Iris pigment epithelial cell (primary cell): Measurements from ENCODE around the gene LYRM9.
"Not testable (repeated sequence)": the region's sequence is repeated elsewhere in the genome, so short reads cannot be mapped to it uniquely, and the experiment has no call there.

Source experiments
- DNase-seq: peaks from one replicate; pipeline ENCODE4 v3.0.0-alpha.2; 2011; ENCODE audit warnings: low read depth

LYRM9 gene

DNA sequence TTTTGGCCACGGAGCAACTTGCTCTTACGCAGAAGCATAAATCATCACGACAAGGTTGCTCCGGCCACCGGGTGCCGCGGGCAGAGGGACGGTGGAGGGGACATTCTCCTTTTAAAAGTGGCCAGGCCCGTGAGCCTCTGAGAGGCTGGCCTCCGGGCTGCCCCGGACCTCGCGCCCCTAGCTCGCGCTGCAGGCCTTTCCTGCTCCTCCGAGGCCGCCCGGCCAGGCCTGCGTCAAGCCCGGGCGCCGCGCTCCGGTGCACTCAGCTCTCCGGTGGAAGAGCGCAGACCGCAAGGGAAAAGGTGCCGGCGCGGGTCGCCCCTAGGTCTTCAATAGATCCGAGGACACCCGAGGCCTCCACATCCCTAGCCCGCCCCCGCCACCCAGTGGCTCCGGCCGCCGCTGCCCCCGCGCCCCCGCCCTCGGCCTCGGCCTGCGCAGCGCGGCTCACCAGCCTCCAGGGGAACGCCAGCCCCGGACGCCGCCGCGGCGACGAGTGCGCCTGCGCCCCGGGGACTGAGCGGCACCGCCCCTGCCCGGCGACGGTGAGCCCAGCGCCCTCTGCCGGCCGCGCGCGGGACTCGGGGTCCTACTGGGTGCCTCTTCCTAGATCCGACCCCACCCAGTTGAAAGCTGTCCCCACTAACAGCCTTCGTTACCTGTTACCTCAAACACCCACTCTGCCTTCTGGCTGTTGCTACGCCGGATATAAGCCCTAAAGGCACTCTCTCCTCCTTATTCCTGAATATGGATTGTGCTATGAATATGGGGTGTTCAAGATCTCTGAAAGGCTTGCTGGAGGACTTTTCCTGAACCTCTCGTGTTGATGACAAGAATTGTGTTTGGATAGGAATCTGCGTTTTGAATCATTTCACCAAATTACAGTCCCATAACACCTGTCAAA, at the start of gene LYRM9:
LYRM9 (minus strand) TSS at position 500 of the 904 bp plus-strand sequence. CDS start 10,671 bp downstream, outside the sequence.
- DNase-seq, result peak; percentile 81

- no peak for DNase-seq
Observed at GRCh38 chr17:27940503-27941428, 47.6 kb upstream of the LYRM9 start.

DNA sequence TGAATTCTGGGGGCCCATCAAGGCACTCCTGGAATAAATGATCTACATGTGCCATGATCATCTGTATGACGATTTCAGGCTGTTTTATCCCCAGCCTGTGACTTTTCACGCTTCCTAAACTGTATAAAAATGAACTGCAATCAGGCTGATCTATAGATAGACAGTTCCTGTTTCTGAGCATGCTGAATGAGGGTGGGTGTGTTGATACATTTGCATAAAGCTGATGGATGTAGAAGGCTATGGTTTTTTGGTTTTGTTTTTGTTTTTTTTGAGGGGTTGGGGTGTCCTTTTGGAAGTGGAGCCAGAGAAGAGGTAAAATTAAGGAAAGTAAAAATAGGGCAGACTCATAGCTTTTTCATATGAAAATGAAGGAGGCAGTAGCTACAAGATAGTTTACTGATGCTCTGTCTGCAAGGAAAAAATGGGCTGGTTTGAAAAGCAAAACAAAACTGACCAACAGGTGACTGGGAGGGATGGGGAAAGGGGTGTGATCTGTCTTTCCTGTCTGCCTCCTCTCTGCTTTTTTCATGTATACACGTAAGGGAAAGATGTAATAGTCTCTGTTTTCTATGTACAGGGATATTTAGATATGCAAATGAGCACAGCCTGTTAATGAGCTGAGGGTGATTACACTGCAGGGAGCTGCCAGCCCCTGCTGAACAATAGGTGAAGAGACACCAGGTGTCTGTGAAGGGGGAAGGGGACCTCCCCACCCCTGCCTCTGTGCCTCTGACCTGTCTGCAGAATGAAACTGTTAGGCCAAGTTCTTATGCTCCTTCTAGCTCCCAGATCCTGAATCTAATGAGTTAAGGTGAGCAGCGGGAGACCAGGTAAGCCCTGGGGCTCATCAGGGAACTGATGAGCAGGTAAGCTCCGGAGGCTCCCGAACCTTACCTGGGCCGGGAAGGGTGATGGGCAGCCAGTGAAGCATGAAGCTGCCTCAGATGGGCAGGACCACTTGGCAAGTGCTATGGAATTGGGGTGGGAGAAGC, 46.6 kb upstream of the LYRM9 start:
- no peak for DNase-seq

DNA sequence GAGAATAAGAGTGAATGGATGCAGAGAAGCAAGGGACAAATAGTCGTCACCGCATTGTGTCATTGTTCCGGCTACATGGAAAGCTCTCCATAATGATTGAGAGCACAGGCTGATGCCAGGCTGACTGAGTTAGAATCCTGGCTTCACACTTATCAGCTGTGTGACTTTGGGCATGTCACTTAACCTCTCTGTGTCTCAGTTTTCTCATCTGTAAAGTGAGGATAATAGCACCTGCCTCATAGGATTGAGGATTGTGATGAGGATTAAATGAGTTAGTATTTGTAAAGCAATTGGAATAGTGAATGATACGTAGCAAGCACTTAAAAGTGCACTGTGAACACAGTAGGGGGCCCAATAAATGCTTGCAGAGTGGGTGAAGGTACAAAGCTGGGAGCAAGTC, 45.7 kb upstream of the LYRM9 start:
- no peak for DNase-seq

GRCh38 chr17:27938241-27938640, 45.1 kb upstream of the LYRM9 start:
- DNase-seq, result peak; percentile 3

- no peak for DNase-seq
Observed at GRCh38 chr17:27937025-27937546, 43.9 kb upstream of the LYRM9 start.

DNA sequence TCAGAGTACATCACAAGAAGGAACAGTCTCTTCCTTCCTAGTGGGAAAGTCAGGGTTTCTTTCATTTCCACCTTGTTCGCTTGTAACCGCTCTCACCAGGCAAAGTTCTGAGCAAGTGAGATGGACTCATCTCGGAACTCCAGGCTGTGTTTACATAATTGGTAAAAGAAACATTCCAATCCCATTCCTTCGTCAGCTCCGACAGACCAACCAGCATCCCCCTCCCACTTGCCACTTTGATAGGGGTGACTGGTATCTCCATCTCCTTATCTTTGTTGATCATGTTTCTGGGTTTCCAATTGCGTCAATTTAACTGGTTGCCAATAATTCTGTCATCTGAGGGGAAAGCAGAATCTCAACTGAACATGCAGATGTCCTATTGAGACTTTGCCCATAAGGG, 36.8 kb upstream of the LYRM9 start:
- peak; percentile 69 for DNase-seq

GRCh38 chr17:27928587-27928986, 35.4 kb upstream of the LYRM9 start:
- DNase-seq, result no peak

DNA sequence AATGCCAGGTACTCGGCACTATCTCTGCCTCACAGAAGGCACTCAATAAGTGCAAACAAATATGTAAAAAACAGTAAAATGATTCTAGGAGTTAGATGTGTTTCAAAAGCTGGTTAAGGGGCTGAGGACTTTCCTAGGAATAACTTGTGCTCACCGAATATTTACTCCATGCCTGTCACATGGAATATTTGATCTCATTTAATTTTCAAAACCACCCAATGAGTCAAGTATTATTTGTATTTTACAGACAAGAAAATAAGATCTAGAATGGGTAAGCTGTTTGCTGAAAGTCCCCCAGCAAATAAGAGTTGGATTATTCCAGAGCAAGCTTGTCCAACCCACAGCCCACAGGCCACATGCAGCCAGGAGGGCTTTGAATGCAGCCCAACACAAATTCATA, 34.6 kb upstream of the LYRM9 start:
- DNase-seq, result no peak

- DNase-seq, result no peak
Observed at GRCh38 chr17:27921599-27921998, 28.4 kb upstream of the LYRM9 start.

- no peak for DNase-seq
Observed at GRCh38 chr17:27921077-27921476, 27.9 kb upstream of the LYRM9 start.

DNA sequence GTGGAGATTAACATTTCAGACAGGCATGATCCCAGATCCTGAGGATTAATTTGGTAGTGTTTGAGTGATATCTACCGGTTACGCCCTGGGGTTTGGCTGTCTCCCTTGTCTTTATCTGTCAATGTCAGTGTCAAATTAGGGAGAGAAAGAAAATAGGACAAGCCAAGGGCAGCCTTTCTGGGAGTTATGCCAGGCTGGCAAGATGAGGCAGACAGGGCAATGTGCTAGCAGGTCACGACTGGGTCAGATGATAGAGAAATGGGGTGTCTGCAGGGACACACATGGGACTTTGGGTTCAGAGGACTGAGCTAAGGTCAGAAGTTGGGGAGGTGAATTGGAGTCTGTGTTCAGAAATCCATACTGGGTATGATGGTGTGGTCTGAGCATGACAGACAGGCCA, 27.4 kb upstream of the LYRM9 start:
- DNase-seq, result no peak

DNA sequence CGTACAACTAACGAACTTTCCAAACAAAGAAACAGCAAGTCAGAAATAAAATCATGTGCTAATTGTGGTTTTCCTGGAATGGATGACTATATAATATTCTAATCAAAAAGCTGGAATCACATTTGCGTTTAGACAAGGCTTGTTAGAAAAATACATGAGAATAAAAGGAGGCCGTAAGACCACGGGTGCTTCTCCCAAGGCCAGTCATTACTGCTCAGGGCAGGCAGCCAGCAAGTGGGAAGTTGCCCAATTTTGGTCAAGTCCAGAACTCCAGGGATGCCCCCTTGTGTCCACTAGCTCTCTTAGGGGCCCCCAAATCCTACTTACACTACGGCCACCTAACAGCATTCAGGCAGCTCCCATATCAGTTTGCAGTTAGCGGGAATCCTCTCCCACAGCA, 25.9 kb upstream of the LYRM9 start:
- peak; percentile 17 for DNase-seq

GRCh38 chr17:27918498-27918897, 25.3 kb upstream of the LYRM9 start:
- no peak for DNase-seq

- no peak for DNase-seq
Observed at GRCh38 chr17:27917000-27917399, 23.8 kb upstream of the LYRM9 start.

- DNase-seq, result no peak
Observed at GRCh38 chr17:27915709-27916108, 22.5 kb upstream of the LYRM9 start.

DNA sequence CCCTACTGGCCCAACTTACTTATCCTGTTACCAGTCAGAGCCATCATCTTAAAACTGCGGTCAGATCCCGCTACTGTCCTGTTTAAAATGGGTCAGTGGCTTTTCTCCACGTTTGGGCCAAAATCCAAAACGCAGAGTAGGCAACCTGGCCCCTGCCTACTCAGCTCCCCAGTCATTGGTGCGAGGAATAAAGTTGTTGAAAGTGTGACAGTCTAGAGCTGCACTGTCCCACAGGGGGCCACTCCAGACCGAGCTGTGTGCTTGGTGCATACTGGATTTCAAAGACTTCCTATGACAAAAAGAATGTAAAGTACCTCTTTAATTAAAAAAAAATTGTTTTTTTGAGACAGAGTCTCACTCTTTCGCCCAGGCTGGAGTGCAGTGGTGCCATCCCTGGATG, 21.2 kb upstream of the LYRM9 start:
- no peak for DNase-seq

DNA sequence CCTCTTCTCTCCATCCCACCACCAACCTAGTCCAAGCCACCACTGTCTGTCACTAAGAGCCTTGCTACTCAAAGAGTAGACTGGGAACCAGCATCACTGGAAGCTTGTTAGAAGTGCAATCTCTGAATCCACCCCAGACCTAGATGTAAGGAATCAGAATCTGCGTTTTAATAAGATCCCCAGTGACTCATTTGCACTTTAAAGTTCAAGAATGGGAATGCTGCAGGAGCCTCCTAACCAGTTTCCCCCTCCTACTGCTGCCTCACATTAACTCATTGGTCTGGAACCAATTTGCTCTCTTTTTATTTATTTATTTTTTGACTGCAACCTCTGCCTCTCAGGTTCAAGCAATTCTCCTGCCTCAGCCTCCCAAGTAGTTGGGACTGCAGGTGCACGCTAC, 19.8 kb upstream of the LYRM9 start:
- DNase-seq, result no peak

- not testable (repeated sequence) for DNase-seq
Observed at GRCh38 chr17:27912299-27912698, 19.1 kb upstream of the LYRM9 start.

DNA sequence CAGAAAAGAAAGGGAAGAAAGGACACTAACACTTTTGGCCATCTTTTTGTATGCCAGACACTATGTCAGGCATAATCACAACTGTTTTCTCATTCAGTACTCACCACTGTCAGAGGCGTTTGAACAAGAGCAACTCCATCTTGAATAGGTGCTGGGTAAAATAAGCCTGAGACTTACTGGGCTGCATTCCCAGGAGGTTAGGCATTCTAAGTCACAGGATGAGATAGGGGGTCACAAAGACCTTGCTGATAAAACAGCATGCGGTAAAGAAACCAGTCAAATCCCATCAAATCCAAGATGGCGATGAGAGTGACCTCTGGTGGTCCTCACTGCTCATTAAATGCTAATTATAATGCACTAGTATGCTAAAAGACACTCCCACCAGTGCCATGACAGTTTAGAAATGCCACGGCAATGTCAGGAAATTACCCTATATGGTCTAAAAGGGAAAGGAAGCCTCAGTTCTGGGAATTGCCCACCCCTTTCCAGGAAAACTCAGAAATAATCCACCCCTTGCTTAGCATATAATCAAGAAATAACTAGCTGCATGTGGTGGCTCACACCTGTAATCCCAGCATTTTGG, 14.9 kb upstream of the LYRM9 start:
- no peak for DNase-seq

DNA sequence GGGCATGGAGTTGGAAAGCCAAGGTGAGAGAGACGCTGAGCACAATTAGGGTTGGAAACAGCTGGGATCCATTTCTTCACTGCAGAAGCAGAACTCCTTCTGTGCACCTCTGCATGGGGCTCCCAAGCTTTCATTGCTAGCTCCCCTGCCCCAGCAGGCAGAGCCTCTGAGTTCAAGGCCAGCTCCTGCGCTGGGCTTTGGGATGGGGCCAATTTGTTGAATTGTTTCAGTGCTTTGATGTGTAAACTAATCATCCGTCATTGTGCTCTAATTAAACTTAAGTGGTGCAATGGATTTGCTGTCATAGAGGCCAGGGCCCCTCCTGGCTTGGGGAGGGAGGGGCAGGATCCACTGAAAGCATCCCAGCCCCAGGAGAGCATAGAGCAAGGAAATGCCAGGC, 13.5 kb upstream of the LYRM9 start:
- DNase-seq, result no peak
